Articular chondrocyte of knee joint (primary cell): ENCODE measurements around the gene PLA2R1. TPM values are rescaled to one million over a fixed set of nuclear protein-coding genes. Genes with fewer than 3 reads are reported as not detected.

Source experiments
- total RNA-seq: library from RNA; depleted of rRNA; stranded (reverse); fragments of >200 nt; gene quantifications from 2 replicates; pipeline ENCODE4 v1.2.3, GENCODE V29; 2012

PLA2R1 gene
- 30.1 and 35.5 TPM in 2 replicates for total RNA-seq

DNA sequence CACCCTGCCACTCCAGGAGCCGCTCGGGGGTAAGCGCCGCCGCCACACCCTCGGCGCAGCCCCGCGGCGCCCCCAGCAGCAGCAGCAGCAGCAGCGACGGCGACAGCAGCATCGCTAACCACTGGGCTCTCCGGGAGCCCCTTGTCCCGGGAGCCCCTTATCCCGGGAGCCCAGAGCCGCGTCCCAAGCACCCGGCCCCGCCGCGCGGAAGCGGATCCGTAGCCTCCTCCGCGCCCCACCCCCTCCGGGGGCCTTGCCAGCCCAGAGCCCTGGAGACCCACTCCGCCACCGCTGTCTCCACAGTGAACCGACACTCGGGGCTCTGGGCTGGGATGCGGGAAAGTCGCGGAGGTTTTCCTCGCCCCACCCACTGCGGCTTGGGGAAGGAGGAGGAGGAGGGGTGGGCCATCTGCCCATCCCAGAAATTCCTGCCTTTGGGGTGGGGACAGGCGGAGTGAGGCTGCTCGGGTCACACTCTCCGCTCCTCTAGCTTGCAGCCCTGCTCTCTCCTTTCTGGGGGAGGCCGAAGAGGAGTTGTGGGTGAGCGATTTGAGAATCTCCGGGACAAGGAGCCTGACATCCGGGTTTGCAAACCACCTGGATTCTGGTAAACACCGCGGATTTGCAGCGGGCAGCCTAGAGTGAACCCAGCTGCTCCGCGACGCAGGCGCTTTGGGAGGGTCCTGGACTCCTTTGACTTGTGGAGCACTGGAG, at the start of gene PLA2R1:
Gene PLA2R1 (minus strand): TSS at position 324 of the 714 bp plus-strand sequence. CDS start 212 bp downstream, at position 112.

DNA sequence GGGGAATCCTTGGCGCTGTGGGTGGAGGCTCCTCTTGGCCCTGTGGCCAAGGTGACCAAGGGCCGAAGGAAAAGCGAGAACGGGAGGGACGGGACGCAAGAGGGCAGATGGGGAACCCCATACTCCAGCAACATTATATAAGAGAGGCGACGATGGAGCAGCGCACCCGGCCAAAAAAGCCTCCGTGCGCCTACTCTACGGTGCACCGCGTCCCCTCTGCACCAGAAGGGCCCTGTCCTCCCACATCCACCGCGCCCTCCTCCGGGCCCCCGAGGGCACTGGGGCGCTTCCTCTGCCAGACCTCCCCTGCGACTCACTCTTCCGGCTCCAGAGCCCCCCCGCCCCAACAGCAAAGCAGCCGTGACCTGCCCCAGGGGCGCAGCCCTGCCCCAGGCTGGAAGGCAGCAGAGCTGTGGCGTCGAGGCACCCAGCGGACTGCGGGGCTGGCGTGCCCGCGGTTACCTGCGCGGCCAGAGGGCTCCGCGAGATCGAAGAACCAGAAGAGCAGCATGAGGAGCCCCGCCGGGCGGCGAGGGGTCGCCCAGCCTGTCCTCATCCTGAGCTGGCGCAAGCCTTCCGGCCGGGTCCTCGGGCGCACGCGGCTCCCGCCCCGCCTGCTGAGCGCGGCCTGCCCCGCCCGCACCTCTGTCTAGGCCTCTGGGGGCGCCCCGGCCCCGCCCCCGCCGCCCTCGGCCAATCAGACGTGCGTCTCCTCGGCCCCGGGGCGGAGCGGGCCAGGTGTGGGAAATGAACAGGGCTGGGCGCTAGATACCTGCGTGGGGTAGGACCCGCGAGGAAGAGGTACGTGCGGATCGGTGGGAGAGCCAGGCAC, 158.1 kb downstream of the PLA2R1 start, which contains the start of gene LY75:
Gene LY75 (minus strand): TSS at position 630 of the 832 bp plus-strand sequence.

Other genes with a start within 250 kb of the PLA2R1 start
- 11.9 and 18.4 TPM in 2 replicates for gene LY75, start 157.9 kb downstream of the PLA2R1 start, total RNA-seq
- 0.11 TPM in 1 of 2 replicates, not detected in the other for gene ITGB6, start 137.7 kb upstream of the PLA2R1 start, total RNA-seq